Skin epidermis (tissue), 12 donors: ENCODE results near the gene FBXL22.
"Not testable (repeated sequence)": the region's sequence is repeated elsewhere in the genome, so short reads cannot be mapped to it uniquely, and the experiment has no call there.

ENCODE experiments used
- H3K27ac ChIP-seq, 21 experiments: fragments of 200-600 bp; sonication (generic) in 11 of 21; one replicate each; pipeline ENCODE4 v1.5.0; 2020; ENCODE audit warnings: mild to moderate bottlenecking in 3 of 21, inconsistent platforms in 2 of 21, moderate library complexity in 2 of 21
- H3K4me3 ChIP-seq, 7 experiments: fragments of 200-600 bp; sonication (generic) in 2 of 7; one replicate each; pipeline ENCODE4 v1.5.0; 2020; ENCODE audit warnings: inconsistent platforms in 2 of 7, mild to moderate bottlenecking in 2 of 7, moderate library complexity in 1 of 7

FBXL22 gene

DNA sequence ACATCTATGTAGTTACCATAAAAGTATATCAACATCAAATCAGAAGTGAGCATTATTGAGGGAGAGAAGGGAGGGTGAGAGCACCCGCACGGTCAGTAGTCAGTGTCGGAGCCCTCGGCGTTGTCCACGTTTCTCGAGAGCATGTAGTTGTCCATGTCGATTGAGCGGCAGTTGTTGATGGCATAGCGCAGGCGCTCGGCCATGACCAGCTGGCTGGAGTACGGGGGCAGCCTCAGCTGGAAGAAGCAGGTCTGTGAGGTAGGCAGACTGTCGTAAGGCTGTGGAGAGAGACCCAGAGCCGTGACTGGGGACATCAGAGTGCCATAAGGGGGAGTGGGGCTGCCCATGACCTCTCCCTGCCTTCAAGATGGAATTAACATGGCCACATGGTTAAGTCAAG is 11.8 kb downstream of the FBXL22 start:
- no peak overlapping the region for H3K4me3 ChIP-seq
- H3K27ac ChIP-seq, result no peak overlapping the region

DNA sequence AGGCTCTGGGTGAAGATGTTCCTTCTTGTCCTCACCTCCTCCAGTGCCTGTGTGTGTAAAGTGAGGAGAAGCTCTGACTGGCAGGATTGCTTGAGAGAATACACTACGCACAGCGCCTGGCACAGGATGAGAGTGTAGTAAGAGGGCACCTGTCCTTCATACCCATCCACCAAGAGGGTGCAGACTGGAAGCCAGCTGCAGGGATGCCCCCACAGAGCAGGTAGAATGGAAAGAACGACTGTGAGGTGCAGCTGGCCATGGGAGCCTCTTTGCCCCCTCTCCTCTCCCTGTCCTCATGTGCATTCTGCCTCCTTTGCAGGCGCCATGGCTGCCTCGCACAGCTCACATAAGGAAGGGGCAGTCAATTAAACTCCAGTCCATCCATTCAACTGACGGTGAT is 12.3 kb downstream of the FBXL22 start:
- Histone ChIP-seq H3K4me3 (no peak overlapping the region), H3K27ac (peak overlapping the region in 2 of 21 experiments; percentile 9 to 21)

DNA sequence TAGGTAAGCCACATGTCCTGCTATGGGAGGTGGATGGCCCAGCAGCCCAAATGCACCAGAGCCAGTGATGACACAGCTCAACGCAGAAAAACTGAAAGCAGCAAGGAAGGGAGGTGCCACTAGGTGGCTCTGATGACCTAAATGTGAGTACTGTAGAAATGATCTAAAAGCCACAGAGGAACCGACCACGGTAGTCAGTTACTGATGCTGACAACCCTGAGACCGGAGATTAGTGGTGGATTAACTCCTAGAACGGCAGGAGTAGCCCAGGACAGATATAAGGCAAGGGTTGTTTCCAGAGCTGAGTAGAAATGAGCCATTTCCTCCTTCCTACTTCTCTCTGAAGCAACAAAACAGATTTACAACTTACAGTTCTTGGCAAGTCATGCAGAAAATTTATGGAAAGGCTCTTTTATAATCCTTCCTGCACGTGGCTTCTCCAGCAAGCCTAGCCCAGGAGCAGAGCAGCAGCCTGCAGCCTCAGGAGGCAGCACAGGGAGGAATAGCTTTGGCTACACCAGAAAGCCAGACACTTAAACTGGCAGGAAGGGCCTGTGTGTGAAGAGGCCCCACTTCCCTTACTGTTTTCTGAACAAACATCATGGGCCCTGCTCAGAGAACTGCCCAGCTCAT is 13.1 kb downstream of the FBXL22 start:
- Histone ChIP-seq H3K4me3 (no peak overlapping the region), H3K27ac (peak overlapping the region in 19 of 21 experiments; percentile 9 to 89 (median 52))

GRCh38 chr15:63611177-63611576 is 14.0 kb downstream of the FBXL22 start:
- no peak overlapping the region for H3K4me3 ChIP-seq

DNA sequence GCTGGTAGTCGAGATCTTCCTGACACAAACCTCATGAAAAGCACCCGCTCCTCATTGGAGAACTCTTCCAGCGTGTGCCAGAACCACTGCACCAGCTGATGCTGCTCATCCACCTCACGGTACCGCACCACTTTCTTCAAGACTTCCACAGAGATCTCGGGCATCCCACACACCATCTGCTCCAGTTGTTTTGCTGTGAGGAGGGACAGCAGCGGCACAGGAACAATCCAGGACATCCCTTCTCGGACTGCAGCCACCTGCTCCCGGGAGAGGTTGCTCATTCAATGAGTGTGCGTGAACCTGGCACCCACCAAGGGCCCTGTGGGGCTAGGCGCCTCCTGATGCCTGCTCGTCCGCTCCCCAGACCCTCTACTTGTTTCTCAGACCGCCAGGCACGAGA is 15.1 kb downstream of the FBXL22 start:
- Histone ChIP-seq H3K27ac (no peak overlapping the region), H3K4me3 (no peak overlapping the region)

More at GRCh38 chr15:63611177-63611576, 14.0 kb downstream of the FBXL22 start:
- peak overlapping the region in 15 of 21 experiments; percentile 9 to 89 (median 53) for H3K27ac ChIP-seq

GRCh38 chr15:63615935-63616334 is 18.7 kb downstream of the FBXL22 start:
- H3K27ac ChIP-seq, result no peak overlapping the region

DNA sequence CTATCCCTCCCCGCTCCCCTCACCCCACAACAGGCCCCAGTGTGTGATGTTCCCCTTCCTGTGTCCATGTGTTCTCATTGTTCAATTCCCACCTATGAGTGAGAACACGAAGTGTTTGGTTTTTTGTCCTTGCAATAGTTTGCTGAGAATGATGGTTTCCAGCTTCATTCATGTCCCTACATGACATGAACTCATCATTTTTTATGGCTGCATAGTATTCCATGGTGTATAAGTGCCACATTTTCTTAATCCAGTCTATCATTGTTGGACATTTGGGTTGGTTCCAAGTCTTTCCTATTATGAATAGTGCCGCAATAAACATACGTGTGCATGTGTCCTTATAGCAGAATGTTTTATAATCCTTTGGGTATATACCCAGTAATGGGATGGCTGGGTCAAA is 20.0 kb downstream of the FBXL22 start:
- not testable (repeated sequence) for H3K27ac ChIP-seq, H3K4me3 ChIP-seq

More at GRCh38 chr15:63615935-63616334, 18.7 kb downstream of the FBXL22 start:
- no peak overlapping the region for H3K4me3 ChIP-seq

- not testable (repeated sequence) for H3K4me3 ChIP-seq, H3K27ac ChIP-seq
Measured at GRCh38 chr15:63617627-63618026, 20.4 kb downstream of the FBXL22 start.

DNA sequence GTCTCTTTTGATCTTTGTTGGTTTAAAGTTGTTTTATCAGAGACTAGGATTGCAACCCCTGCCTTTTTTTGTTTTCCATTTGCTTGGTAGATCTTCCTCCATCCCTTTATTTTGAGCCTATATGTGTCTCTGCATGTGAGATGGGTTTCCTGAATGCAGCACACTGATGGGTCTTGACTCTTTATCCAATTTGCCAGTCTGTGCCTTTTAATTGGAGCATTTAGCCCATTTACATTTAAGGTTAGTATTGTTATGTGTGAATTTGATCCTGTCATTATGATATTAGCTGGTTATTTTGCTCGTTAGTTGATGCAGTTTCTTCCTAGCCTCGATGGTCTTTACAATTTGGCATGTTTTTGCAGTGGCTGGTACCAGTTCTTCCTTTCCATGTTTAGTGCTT is 23.6 kb downstream of the FBXL22 start:
- H3K4me3 ChIP-seq, H3K27ac ChIP-seq: not testable (repeated sequence)

DNA sequence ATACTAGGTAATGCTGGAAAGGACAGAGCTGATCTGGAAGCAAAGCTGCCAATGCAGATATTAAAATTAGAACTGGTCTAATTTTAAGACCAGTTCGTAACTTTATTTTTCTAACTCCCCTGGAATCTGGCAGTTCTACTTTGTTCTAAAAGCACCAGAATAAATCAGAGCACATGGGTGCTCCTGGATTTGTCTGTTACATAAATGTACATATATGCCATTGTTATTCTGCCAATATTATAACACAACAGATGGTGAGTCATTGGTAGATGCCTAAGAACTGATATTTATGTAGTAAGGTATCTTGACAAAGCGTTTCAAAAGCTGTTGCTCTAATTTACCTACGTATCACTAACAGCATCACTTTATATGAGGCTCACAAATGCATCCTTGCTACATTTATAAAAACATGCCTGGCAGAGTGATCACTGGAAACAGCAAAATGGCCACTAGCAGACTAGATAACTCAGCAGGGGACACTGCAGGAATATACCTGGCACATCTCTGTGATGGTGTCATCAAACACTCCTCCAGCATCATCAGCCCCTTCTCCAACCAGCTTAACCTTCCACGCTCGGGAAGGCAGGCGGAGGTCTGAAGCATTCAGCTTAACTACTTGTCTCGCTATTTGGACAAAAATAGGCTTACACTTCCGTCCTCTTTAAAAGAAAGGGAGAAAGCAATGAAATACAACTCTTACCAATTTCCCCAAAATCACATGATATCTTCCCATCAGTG is 26.2 kb downstream of the FBXL22 start:
- H3K4me3 ChIP-seq, result no peak overlapping the region

DNA sequence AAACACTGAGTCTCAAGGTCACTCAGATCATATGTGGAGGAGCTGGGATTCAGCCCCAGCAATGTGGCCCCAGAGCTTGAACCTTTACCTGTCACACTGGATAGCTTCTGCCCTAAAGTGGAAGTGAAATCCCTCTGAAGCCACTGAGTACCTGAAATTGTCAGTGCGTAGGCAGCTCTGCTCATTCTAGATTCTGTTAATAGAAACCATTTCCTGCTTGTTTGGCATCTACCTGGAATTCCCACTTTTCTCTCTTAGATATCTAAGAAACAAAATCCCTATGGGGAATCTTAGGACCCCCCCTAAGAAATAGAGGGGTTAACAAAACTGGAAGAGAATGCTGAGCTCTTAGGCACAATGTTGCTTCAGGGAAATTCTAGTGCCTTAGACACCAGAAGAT is 29.8 kb downstream of the FBXL22 start:
- Histone ChIP-seq H3K4me3 (no peak overlapping the region), H3K27ac (peak overlapping the region in 1 of 21 experiments; percentile 12)

More for the DNA sequence above, 26.2 kb downstream of the FBXL22 start:
- H3K27ac ChIP-seq, result no peak overlapping the region

DNA sequence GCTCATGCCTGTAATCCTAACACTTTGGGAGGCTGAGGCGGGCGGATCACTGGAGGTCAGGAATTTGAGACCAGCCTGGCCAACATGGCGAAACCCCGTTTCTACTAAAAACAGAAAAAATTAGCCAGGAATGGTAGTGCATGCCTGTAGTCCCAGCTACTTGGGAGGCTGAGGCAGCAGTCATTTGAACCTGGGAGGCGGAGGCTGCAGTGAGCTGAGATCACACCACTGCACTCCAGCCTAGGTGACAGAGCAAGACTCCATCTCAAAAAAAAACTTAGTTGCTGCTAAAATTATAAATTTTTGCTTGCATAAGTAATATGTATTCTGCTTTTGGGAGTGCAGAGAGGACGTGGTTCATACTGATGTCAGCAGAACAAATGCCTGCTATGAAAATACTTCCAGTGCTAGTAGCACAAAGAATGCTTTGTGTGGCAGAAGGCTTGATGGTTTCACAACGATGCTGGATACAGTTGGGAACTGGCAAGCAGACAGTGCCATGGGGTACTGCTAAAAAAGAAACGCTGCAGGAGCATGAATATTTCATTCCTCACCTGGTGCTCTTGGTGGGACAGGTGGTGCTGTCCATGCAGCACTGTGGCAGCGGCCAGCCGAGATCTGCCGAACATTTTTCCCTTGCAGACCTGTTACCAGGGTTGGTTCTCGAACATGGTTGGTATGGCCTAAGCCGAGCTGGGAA is 31.1 kb downstream of the FBXL22 start:
- Histone ChIP-seq H3K4me3 (no peak overlapping the region), H3K27ac (no peak overlapping the region)

- no peak overlapping the region for H3K4me3 ChIP-seq
- H3K27ac ChIP-seq, result no peak overlapping the region
Measured at GRCh38 chr15:63630036-63630751, 33.0 kb downstream of the FBXL22 start.

DNA sequence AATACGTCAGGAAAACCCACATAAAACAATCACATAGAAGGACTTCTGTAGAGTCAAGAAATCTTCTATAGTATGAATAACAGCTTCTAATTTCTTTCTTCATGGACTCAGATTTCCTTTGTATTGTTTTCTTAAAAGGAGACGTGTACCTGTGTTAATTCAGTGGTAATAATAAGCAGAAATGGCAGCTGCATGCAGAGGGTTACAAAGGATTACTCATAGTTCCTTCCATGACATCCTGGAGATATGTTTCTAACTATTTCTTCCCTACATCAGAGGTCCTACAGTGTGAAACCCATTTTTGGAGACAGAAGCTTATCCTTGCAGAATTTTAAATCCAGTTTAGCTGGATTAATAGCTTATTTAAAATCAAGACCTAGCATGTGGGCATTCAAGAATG is 36.1 kb downstream of the FBXL22 start:
- H3K4me3 ChIP-seq, result no peak overlapping the region
- no peak overlapping the region for H3K27ac ChIP-seq

DNA sequence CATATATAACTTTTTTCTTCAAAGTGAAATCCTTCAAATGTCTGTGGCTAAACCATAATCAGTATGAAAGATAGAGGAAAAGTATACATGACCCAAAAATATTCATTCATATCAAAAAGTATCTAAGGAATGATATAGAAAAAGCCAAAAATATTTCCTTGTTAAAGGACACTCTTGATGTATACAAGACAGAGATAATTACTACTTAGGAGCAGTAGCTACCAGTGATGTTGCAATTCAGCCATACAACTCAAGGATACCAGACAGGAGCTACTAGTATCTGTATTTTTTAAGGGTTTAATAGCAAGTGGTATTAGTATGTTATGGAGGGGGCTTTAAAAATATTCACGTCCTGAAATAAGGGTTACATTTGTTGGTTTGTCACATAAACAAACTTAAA is 37.0 kb downstream of the FBXL22 start:
- H3K4me3 ChIP-seq, result no peak overlapping the region
- H3K27ac ChIP-seq, result no peak overlapping the region

DNA sequence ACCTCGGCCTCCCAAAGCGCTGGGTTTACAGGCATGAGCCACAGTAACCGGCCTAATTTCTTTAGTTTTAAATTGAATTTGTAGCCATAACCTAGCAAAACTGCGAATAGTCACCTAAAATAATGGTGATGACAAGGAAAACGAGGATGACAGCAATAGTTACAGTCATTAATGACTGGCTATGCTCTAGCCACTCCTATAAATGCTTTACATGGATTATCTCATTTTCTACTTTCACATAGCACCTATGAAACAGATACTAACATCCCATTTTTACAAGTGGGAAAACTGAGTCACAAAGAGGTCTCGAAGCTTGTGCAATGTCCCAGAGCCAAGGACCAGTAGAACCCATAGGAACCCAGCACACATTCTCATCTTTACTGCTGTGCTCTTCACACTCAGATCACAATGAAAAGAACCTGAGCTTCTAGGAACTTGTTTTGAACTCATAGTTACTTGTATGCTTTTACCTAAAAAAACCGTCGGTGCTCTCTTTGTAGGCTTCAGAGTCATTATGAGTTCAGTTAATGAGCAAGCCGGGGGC is 39.4 kb downstream of the FBXL22 start:
- Histone ChIP-seq H3K4me3 (no peak overlapping the region), H3K27ac (no peak overlapping the region)

GRCh38 chr15:63638839-63639238 is 41.7 kb downstream of the FBXL22 start:
- Histone ChIP-seq H3K27ac (no peak overlapping the region), H3K4me3 (no peak overlapping the region)

DNA sequence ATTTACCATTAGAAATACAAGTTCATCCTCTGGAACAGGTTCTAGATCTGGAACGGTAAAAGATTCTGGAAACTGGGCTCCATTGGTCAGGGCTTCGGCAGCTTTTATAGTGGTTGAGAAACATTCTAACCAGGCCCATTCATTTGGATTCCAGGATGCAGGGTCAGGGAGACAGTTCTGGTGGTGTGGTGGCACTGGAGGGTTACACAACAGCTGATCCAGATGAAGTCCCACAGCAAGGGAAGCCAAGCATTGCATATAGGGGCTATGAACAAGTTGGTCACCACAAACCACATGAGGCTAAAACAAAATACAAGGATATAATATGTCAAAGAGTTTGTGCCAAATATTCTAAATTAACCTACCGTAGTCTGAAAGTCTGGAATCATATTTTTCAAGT is 43.0 kb downstream of the FBXL22 start:
- H3K4me3 ChIP-seq, result no peak overlapping the region
- no peak overlapping the region for H3K27ac ChIP-seq
